GM19099 (cell line): ENCODE data around the gene IL21R.

Source experiments
- POLR2A ChIP-seq: IDR thresholded peaks from 3 replicates; pipeline ENCODE4 v1.6.1; 2011; ENCODE audit warnings: low read depth; ENCODE audit not compliant: insufficient read length; ENCODE audit errors: extremely low read depth

The IL21R gene

GRCh38 chr16:27401768-27402568, at the start of gene IL21R:
IL21R (plus strand) TSS chr16:27402174; CDS start chr16:27430072, 27,898 bp downstream.
- peak; percentile 92 for TF ChIP-seq POLR2A

- no peak for TF ChIP-seq POLR2A
Observed at GRCh38 chr16:27353853-27354252, 48.1 kb upstream of the IL21R start.

GRCh38 chr16:27355610-27356009, 46.4 kb upstream of the IL21R start:
- no peak for TF ChIP-seq POLR2A

GRCh38 chr16:27356794-27357193, 45.2 kb upstream of the IL21R start:
- TF ChIP-seq POLR2A: no peak

GRCh38 chr16:27359051-27359450, 42.9 kb upstream of the IL21R start:
- TF ChIP-seq POLR2A: no peak

GRCh38 chr16:27359615-27360014, 42.4 kb upstream of the IL21R start:
- TF ChIP-seq POLR2A: no peak

- TF ChIP-seq POLR2A: no peak
Observed at GRCh38 chr16:27361987-27362386, 40.0 kb upstream of the IL21R start.

GRCh38 chr16:27362570-27363245, 39.3 kb upstream of the IL21R start:
- no peak for TF ChIP-seq POLR2A

- no peak for TF ChIP-seq POLR2A
Observed at GRCh38 chr16:27363246-27363632, 38.7 kb upstream of the IL21R start.

- TF ChIP-seq POLR2A: no peak
Observed at GRCh38 chr16:27363797-27364196, 38.2 kb upstream of the IL21R start.

- TF ChIP-seq POLR2A: no peak
Observed at GRCh38 chr16:27364493-27365141, 37.4 kb upstream of the IL21R start.

GRCh38 chr16:27365142-27366089, 36.6 kb upstream of the IL21R start:
- TF ChIP-seq POLR2A: no peak

- no peak for TF ChIP-seq POLR2A
Observed at GRCh38 chr16:27366687-27367460, 35.1 kb upstream of the IL21R start.
